Measurements from ENCODE around the gene NCMAP.

Gene NCMAP

GRCh38 chr1:24558902-24559791 lies 3.3 kb downstream of the NCMAP start:
- no peak overlapping the region for H3K4me3 ChIP-seq (ENCODE audit: low read depth in 1 of 2, low read length in 2 of 2)
- H3K27me3 ChIP-seq (ENCODE audit: control insufficient read depth in 1 of 2, insufficient read depth in 2 of 2, low read length in 2 of 2) = peaks cover 14 to 34% of the 10 kb centered on the region in 2 donors
- no peak overlapping the region for H3K27ac ChIP-seq (ENCODE audit: low read depth, low read length)
- H3K36me3 ChIP-seq (ENCODE audit: insufficient read depth, low read length) = no peaks in the 10 kb centered on the region
- no peak overlapping the region for H3K9ac ChIP-seq (ENCODE audit: low read length)
- H3K9me3 ChIP-seq (ENCODE audit: low read length) = no peaks in the 10 kb centered on the region
- H3K4me1 ChIP-seq (ENCODE audit: insufficient read depth, low read length) = no peaks in the 10 kb centered on the region

DNA sequence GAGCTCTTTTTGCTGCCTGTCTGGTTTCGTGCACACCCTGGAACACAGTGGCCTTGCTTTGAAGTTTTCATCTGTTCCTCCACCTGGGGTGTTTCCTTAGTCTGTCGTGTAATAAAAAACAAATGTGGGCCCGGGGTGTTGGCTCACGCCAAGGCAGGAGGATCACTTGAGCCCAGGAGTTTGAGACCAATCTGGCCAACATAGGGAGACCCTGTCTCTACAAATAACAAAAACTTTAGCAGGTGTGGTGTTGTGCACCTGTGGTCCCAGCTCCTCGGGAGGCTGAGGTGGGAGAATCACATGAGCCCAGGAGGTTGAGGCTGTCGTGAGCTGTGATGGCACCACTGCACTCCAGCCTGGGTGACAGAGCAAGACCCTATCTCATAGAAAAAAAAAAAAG lies 4.5 kb downstream of the NCMAP start:
- H3K9me3 ChIP-seq (ENCODE audit: low read length) = no peaks in the 10 kb centered on the region
- no peak overlapping the region for H3K27ac ChIP-seq (ENCODE audit: low read depth, low read length)
- no peak overlapping the region for H3K9ac ChIP-seq (ENCODE audit: low read length)
- H3K36me3 ChIP-seq (ENCODE audit: insufficient read depth, low read length) = no peaks in the 10 kb centered on the region
- H3K27me3 ChIP-seq (ENCODE audit: control insufficient read depth in 1 of 2, insufficient read depth in 2 of 2, low read length in 2 of 2) = peaks cover 9 to 32% of the 10 kb centered on the region in 2 donors
- no peaks in the 10 kb centered on the region for H3K4me1 ChIP-seq (ENCODE audit: insufficient read depth, low read length)
- no peak overlapping the region for H3K4me3 ChIP-seq (ENCODE audit: low read depth in 1 of 2, low read length in 2 of 2)

DNA sequence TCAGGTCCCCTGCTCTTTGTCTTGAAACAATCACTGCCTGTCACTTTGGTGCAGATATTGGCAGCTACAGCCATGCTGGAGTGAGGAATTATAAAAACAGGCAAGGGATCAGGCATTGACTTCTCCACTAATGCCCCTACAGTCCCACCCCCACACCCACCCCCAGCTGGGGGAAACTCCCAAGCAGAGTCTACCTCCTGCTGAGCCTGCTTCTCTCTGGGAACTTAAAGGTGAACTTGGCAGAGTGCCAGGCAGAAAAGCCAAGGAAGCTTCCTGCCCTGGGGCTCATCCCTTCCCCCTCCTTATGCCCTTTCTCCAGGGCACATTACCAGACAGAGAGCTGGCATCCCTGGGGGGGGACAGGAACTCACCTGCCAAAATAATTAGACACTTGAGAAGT lies 6.7 kb downstream of the NCMAP start:
- H3K27ac ChIP-seq (ENCODE audit: low read depth, low read length) = no peak overlapping the region

GRCh38 chr1:24564695-24565094 lies 8.8 kb downstream of the NCMAP start:
- no peaks in the 10 kb centered on the region for H3K27me3 ChIP-seq (ENCODE audit: control insufficient read depth in 1 of 2, insufficient read depth in 2 of 2, low read length in 2 of 2)
- H3K9me3 ChIP-seq (ENCODE audit: low read length) = no peaks in the 10 kb centered on the region
- H3K4me1 ChIP-seq (ENCODE audit: insufficient read depth, low read length) = no peaks in the 10 kb centered on the region
- no peak overlapping the region for H3K4me3 ChIP-seq (ENCODE audit: low read depth in 1 of 2, low read length in 2 of 2)
- H3K9ac ChIP-seq (ENCODE audit: low read length) = no peak overlapping the region
- H3K27ac ChIP-seq (ENCODE audit: low read depth, low read length) = no peak overlapping the region
- H3K36me3 ChIP-seq (ENCODE audit: insufficient read depth, low read length) = no peaks in the 10 kb centered on the region

More for the DNA sequence above, 6.7 kb downstream of the NCMAP start:
- Histone ChIP-seq H3K9me3 (ENCODE audit: low read length) (no peaks in the 10 kb centered on the region), H3K4me1 (ENCODE audit: insufficient read depth, low read length) (no peaks in the 10 kb centered on the region), H3K36me3 (ENCODE audit: insufficient read depth, low read length) (no peaks in the 10 kb centered on the region), H3K27me3 (ENCODE audit: control insufficient read depth in 1 of 2, insufficient read depth in 2 of 2, low read length in 2 of 2) (peaks cover 0 to 9% of the 10 kb centered on the region in 2 donors), H3K9ac (ENCODE audit: low read length) (no peak overlapping the region), H3K4me3 (ENCODE audit: low read depth in 1 of 2, low read length in 2 of 2) (no peak overlapping the region)

DNA sequence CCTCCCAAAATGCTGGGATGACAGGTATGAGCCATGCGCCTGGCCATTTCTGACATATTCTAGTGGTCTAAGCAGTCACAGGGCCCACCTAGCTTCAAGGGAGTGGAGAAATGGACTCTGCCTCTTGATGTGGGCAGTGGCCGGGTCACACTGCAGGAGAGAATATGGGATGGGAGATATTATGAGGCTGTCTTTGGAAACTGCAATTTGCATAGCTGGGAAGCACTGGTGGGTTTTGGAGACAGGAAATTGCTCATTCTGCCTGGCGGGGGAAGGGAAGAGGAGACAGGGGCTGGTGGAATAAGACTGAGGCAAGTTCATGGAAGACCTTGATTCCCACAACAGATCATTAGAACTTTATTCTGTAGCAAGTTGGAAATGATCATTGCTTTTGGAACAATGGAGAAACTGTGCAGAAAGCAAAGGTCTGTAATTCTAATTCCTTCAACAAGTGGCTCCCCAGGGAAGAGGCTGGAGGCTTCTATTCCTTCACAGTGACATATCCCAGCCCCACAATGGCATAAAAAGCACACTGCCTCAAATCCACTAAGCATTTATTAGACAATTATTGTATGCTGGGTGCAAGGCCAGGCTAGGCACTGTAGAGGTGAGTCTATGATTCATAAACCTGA lies 10.5 kb downstream of the NCMAP start:
- H3K27ac ChIP-seq (ENCODE audit: low read depth, low read length) = no peak overlapping the region

DNA sequence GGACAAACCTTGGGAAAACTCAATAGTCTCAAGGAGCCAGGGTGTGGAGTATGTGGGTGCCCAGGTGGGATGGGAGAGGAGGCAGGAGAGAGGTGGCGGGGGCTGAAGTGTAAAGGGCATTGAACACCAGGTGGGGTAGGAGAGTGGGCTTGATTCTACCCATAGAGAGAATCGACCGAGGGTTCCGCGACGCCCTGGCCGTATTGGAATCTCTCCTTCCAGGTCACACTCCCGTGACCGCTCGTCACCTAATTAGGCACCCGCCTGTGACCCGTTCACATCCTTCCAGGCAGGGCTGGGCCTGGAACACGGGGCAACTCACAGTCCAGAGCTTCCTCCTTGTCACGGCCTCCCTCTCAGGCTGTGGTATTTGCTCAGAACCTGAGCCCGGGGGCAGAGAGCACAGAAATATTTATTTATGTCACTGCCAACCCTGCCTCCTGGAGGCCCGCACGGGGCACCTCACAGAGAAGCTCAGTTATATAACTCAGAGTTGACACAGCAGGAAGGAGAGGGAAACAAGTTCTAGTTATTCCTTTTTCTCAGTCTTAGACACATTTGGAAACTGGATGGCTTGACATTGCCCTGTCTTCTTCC lies 12.0 kb downstream of the NCMAP start:
- no peaks in the 10 kb centered on the region for H3K36me3 ChIP-seq (ENCODE audit: insufficient read depth, low read length)
- H3K27ac ChIP-seq (ENCODE audit: low read depth, low read length) = no peak overlapping the region
- no peaks in the 10 kb centered on the region for H3K4me1 ChIP-seq (ENCODE audit: insufficient read depth, low read length)
- H3K4me3 ChIP-seq (ENCODE audit: low read depth in 1 of 2, low read length in 2 of 2) = no peak overlapping the region
- no peak overlapping the region for H3K9ac ChIP-seq (ENCODE audit: low read length)
- H3K9me3 ChIP-seq (ENCODE audit: low read length) = no peaks in the 10 kb centered on the region
- H3K27me3 ChIP-seq (ENCODE audit: control insufficient read depth in 1 of 2, insufficient read depth in 2 of 2, low read length in 2 of 2) = no peaks in the 10 kb centered on the region

More for the DNA sequence above, 10.5 kb downstream of the NCMAP start:
- Histone ChIP-seq H3K36me3 (ENCODE audit: insufficient read depth, low read length) (no peaks in the 10 kb centered on the region), H3K4me1 (ENCODE audit: insufficient read depth, low read length) (no peaks in the 10 kb centered on the region), H3K9ac (ENCODE audit: low read length) (no peak overlapping the region), H3K27me3 (ENCODE audit: control insufficient read depth in 1 of 2, insufficient read depth in 2 of 2, low read length in 2 of 2) (no peaks in the 10 kb centered on the region), H3K9me3 (ENCODE audit: low read length) (no peaks in the 10 kb centered on the region), H3K4me3 (ENCODE audit: low read depth in 1 of 2, low read length in 2 of 2) (no peak overlapping the region)

DNA sequence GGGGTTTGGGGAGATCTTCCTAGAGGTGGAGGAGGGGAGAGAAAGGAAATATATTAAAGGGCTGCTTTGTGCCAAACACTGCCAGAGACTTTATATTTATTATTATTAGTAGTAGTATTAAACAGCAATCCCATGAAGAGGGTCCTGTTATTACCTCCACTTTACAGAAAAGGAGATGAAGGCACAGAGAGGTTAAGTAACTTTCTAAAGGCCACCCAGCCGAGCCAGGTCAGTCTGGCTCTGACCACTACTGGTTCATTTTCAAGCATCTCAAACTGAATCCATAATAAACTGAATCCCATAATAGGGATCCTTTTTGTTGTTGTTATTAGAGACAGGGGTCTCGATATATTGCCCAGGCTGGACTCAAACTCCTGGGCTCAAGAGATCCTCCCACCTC lies 12.6 kb downstream of the NCMAP start:
- H3K9me3 ChIP-seq (ENCODE audit: low read length) = no peaks in the 10 kb centered on the region
- no peak overlapping the region for H3K4me3 ChIP-seq (ENCODE audit: low read depth in 1 of 2, low read length in 2 of 2)
- no peaks in the 10 kb centered on the region for H3K4me1 ChIP-seq (ENCODE audit: insufficient read depth, low read length)
- no peaks in the 10 kb centered on the region for H3K27me3 ChIP-seq (ENCODE audit: control insufficient read depth in 1 of 2, insufficient read depth in 2 of 2, low read length in 2 of 2)
- no peak overlapping the region for H3K27ac ChIP-seq (ENCODE audit: low read depth, low read length)
- H3K36me3 ChIP-seq (ENCODE audit: insufficient read depth, low read length) = no peaks in the 10 kb centered on the region
- H3K9ac ChIP-seq (ENCODE audit: low read length) = no peak overlapping the region

DNA sequence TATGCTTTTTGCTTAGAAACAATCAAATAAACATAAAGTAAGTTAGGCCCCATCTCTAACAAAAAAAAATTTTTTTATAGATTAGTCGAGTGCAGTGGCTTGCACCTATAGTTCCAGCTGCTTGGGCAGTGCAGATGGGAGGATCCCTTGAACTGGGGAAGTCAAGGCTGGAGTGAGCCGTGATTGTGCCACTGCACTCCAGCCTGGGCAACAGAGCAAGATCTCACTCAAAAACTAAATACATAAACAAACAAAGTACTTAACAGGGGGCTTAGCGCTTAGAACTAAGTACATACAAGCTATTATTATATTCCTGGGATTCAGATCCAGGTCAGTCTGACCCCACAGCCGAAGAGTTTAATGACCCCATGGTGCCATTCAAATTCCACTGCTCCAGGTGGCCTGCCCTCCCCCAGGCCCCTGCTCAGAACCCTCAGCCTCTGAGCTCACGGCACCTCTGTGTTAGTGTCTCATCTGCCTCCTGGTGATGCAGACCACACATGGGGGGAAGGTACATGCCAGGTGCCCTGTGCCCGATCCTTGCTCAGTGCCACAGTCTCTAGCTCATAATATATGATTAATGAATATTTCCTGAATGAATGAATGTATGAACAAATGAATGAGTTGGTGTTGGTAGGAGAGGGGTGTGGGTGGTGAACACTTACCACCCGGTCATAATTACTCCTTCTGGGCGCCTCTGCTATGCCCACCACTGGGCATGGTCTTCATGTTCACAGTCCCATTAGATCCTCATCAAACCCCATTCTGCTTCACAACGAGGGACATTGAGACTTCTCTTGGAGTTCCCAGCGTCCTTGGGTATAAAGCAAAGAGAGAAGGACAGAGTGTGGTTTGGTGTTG lies 14.6 kb downstream of the NCMAP start:
- Histone ChIP-seq H3K27ac (ENCODE audit: low read depth, low read length) (no peak overlapping the region), H3K9ac (ENCODE audit: low read length) (no peak overlapping the region), H3K4me1 (ENCODE audit: insufficient read depth, low read length) (no peaks in the 10 kb centered on the region), H3K4me3 (ENCODE audit: low read depth in 1 of 2, low read length in 2 of 2) (no peak overlapping the region), H3K36me3 (ENCODE audit: insufficient read depth, low read length) (no peaks in the 10 kb centered on the region), H3K27me3 (ENCODE audit: control insufficient read depth in 1 of 2, insufficient read depth in 2 of 2, low read length in 2 of 2) (no peaks in the 10 kb centered on the region), H3K9me3 (ENCODE audit: low read length) (no peaks in the 10 kb centered on the region)

GRCh38 chr1:24572301-24572700 lies 16.4 kb downstream of the NCMAP start:
- Histone ChIP-seq H3K4me3 (ENCODE audit: low read depth in 1 of 2, low read length in 2 of 2) (no peak overlapping the region), H3K27ac (ENCODE audit: low read depth, low read length) (no peak overlapping the region), H3K9ac (ENCODE audit: low read length) (no peak overlapping the region), H3K36me3 (ENCODE audit: insufficient read depth, low read length) (no peaks in the 10 kb centered on the region), H3K27me3 (ENCODE audit: control insufficient read depth in 1 of 2, insufficient read depth in 2 of 2, low read length in 2 of 2) (no peaks in the 10 kb centered on the region), H3K4me1 (ENCODE audit: insufficient read depth, low read length) (no peaks in the 10 kb centered on the region), H3K9me3 (ENCODE audit: low read length) (no peaks in the 10 kb centered on the region)

DNA sequence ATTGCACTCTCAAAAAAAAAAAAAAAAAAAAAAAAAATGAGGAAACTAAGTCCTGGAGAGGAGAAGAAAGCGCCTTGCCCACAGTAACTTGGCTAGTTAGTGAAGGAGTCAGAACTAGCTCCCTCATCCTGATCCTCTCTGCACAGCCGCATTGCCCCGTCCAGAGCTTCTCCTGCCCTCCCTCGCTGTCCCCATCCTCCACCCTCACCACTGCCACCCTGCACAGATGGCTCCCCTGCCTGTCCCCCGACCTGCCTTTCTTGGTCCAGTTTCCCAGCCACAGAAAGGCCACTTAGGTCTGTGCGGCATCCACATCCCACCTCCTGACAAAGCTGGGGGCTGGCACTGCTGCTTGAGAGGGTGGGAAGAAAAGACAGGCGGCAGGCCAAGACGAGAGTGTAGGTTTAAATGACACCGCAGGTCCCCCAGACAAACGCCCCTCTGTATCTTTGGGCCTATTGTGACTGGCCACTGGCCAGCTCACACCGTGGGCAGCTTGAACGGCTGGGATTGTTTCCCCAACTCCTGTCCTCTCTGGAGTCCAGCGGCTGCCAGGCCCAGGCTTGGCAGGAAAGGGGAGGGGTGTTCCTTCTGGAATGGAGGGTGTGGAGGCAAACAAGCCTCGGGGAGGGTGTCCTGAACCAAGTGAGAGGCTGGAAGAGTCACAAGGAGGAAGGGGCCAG lies 20.2 kb downstream of the NCMAP start:
- Histone ChIP-seq H3K4me3 (ENCODE audit: low read depth in 1 of 2, low read length in 2 of 2) (no peak overlapping the region), H3K27ac (ENCODE audit: low read depth, low read length) (no peak overlapping the region), H3K27me3 (ENCODE audit: control insufficient read depth in 1 of 2, insufficient read depth in 2 of 2, low read length in 2 of 2) (no peaks in the 10 kb centered on the region), H3K36me3 (ENCODE audit: insufficient read depth, low read length) (no peaks in the 10 kb centered on the region), H3K9ac (ENCODE audit: low read length) (no peak overlapping the region), H3K4me1 (ENCODE audit: insufficient read depth, low read length) (no peaks in the 10 kb centered on the region), H3K9me3 (ENCODE audit: low read length) (no peaks in the 10 kb centered on the region)
